H1 (cell line): ENCODE measurements around the gene SPATA13. TPM values are rescaled to one million over a fixed set of nuclear protein-coding genes. Genes with fewer than 3 reads are reported as not detected.

Experiments used
- CTCF ChIA-PET: fragments of 300-600 bp; sonication (Branson Sonifier 250); formaldehyde crosslinking; loops from one replicate; lab custom pipeline; 2021; ENCODE audit not compliant: partially characterized antibody; lab: Charles Lee
- POLR2A ChIA-PET: fragments of 300-600 bp; sonication (Branson Sonifier 250); formaldehyde crosslinking; loops from one replicate; lab custom pipeline; 2021; ENCODE audit warnings: inconsistent platforms; ENCODE audit not compliant: partially characterized antibody; lab: Charles Lee
- DNase-seq, 2 experiments: peaks; one replicate each; pipeline versions ENCODE4 v3.0.0 to v3.0.0-alpha.2; 2010 to 2022; ENCODE audit warnings: low spot score in 2 of 2, low read depth in 1 of 2, mixed read lengths in 1 of 2
- FAIRE-seq: peaks from 2 replicates; lab custom pipeline; 2011; peaks lifted over from hg19 to GRCh38; lab: Jason Lieb, UNC
- H2AFZ ChIP-seq: 2 replicates; pipeline ENCODE4 v1.8.1; 2012; ENCODE audit warnings: low read length, inconsistent platforms
- H2AK5ac ChIP-seq: 2 replicates; pipeline ENCODE4 v1.6.1; 2013; ENCODE audit warnings: low read depth, low read length
- H2BK120ac ChIP-seq: replicated peaks from 2 replicates; pipeline ENCODE3; 2013; ENCODE audit warnings: low read depth, low read length, inconsistent platforms
- H2BK12ac ChIP-seq: 2 replicates; pipeline ENCODE4 v1.6.1; 2013; ENCODE audit warnings: low read depth, low read length
- H2BK15ac ChIP-seq: 2 replicates; pipeline ENCODE4 v1.6.1; 2013; ENCODE audit warnings: low read length
- H2BK20ac ChIP-seq: 2 replicates; pipeline ENCODE4 v1.6.1; 2013; ENCODE audit warnings: low read length
- H2BK5ac ChIP-seq: 2 replicates; pipeline ENCODE4 v1.6.1; 2013; ENCODE audit warnings: low read depth, low read length
- H3K14ac ChIP-seq: 2 replicates; pipeline ENCODE4 v1.6.1; 2013; ENCODE audit warnings: inconsistent platforms; ENCODE audit not compliant: insufficient read length
- H3K18ac ChIP-seq: 2 replicates; pipeline ENCODE4 v1.6.1; 2013; ENCODE audit warnings: low read length; ENCODE audit errors: extremely low read depth
- H3K23ac ChIP-seq: 2 replicates; pipeline ENCODE4 v1.6.1; 2013; ENCODE audit warnings: inconsistent platforms; ENCODE audit not compliant: insufficient read length
- H3K23me2 ChIP-seq: 2 replicates; pipeline ENCODE4 v1.6.1; 2013; ENCODE audit warnings: low read depth, low read length
- H3K27ac ChIP-seq: 2 replicates; pipeline ENCODE4 v1.6.1; 2011; ENCODE audit warnings: low read depth, low read length, inconsistent platforms
- H3K27me3 ChIP-seq, 4 experiments: replicated peaks in 1 of 4; 1 replicate in 1 of 4; 2 replicates in 3 of 4; pipeline versions ENCODE4 v1.6.1 to v1.8.1; 2011 to 2013; ENCODE audit warnings: low read length in 3 of 4, mild to moderate bottlenecking in 3 of 4, inconsistent platforms in 2 of 4, mixed read lengths in 2 of 4, moderate library complexity in 1 of 4; ENCODE audit not compliant: control insufficient read depth in 3 of 4, insufficient read depth in 3 of 4; ENCODE audit errors: extremely low read depth in 1 of 4
- H3K36me3 ChIP-seq, 4 experiments: 2 replicates each; pipeline versions ENCODE4 v1.6.1 to v1.8.1; 2011 to 2013; ENCODE audit warnings: mild to moderate bottlenecking in 4 of 4, low read length in 3 of 4, moderate library complexity in 2 of 4, control low read depth in 1 of 4, inconsistent platforms in 1 of 4; ENCODE audit not compliant: insufficient read depth in 4 of 4, control insufficient read depth in 2 of 4
- H3K4ac ChIP-seq: replicated peaks from 2 replicates; pipeline ENCODE3; 2013; ENCODE audit warnings: low read length, low read depth, mixed read lengths, inconsistent platforms; ENCODE audit not compliant: insufficient read length
- H3K4me1 ChIP-seq, 4 experiments: replicated peaks in 1 of 4; 1 replicate in 1 of 4; 2 replicates in 3 of 4; pipeline versions ENCODE4 v1.6.1 to v1.8.1; 2011 to 2013; ENCODE audit warnings: low read length in 3 of 4, inconsistent platforms in 2 of 4, mixed read lengths in 1 of 4; ENCODE audit not compliant: insufficient read depth in 4 of 4, control insufficient read depth in 3 of 4
- H3K4me2 ChIP-seq, 2 experiments: 2 replicates each; pipeline versions ENCODE4 v1.6.1 to v1.8.1; 2011 to 2013; ENCODE audit warnings: low read depth in 2 of 2, low read length in 2 of 2, control low read depth in 1 of 2, inconsistent platforms in 1 of 2, mild to moderate bottlenecking in 1 of 2; ENCODE audit not compliant: insufficient read depth in 1 of 2
- H3K4me3 ChIP-seq, 4 experiments: fragments of 200-600, 300-600 bp in 1 of 4; sonication (generic), shearing (Covaris generic), sonication (Bioruptor Twin) in 1 of 4; 2 replicates each; pipeline versions ENCODE4 v1.5.1 to v1.8.1; 2011 to 2016; ENCODE audit warnings: low read length in 4 of 4, low read depth in 3 of 4, control low read depth in 2 of 4, inconsistent platforms in 2 of 4, mild to moderate bottlenecking in 2 of 4, mixed read lengths in 1 of 4, moderate library complexity in 1 of 4; ENCODE audit not compliant: insufficient read depth in 2 of 4; ENCODE audit errors: extremely low read depth in 1 of 4
- H3K56ac ChIP-seq: replicated peaks from 2 replicates; pipeline ENCODE3; 2013; ENCODE audit warnings: low read depth, mild to moderate bottlenecking, mixed read lengths, low read length, inconsistent platforms; ENCODE audit not compliant: insufficient read length
- H3K79me1 ChIP-seq: 2 replicates; pipeline ENCODE4 v1.6.1; 2013; ENCODE audit warnings: low read depth, low read length, control low read depth
- H3K79me2 ChIP-seq, 2 experiments: 2 replicates each; pipeline versions ENCODE4 v1.6.1 to v1.8.1; 2012 to 2013; ENCODE audit warnings: low read length in 2 of 2, mild to moderate bottlenecking in 2 of 2, inconsistent platforms in 1 of 2; ENCODE audit not compliant: insufficient read depth in 2 of 2, control insufficient read depth in 1 of 2
- H3K9ac ChIP-seq, 4 experiments: replicated peaks in 1 of 4; 1 replicate in 1 of 4; 2 replicates in 3 of 4; pipeline versions ENCODE4 v1.6.1 to v1.8.1; 2011 to 2013; ENCODE audit warnings: low read depth in 3 of 4, low read length in 3 of 4, control low read depth in 2 of 4, mild to moderate bottlenecking in 2 of 4, moderate library complexity in 2 of 4, inconsistent platforms in 1 of 4; ENCODE audit errors: extremely low read depth in 1 of 4
- H3K9me3 ChIP-seq, 2 experiments: 2 replicates each; pipeline versions ENCODE4 v1.6.1 to v1.8.1; 2012 to 2013; ENCODE audit warnings: mild to moderate bottlenecking in 2 of 2, moderate library complexity in 2 of 2, control low read depth in 1 of 2, inconsistent platforms in 1 of 2, low read depth in 1 of 2, low read length in 1 of 2, mixed read lengths in 1 of 2; ENCODE audit not compliant: insufficient read depth in 2 of 2
- H4K20me1 ChIP-seq, 2 experiments: replicated peaks in 1 of 2; 2 replicates each; pipeline versions ENCODE3 to v1.8.1; 2011 to 2013; ENCODE audit warnings: inconsistent platforms in 2 of 2, low read length in 2 of 2, mild to moderate bottlenecking in 1 of 2; ENCODE audit not compliant: insufficient read depth in 2 of 2, control insufficient read depth in 1 of 2
- H4K5ac ChIP-seq: 2 replicates; pipeline ENCODE4 v1.6.1; 2013; ENCODE audit warnings: low read length, low read depth, mixed read lengths, inconsistent platforms; ENCODE audit not compliant: insufficient read length
- H4K8ac ChIP-seq: 2 replicates; pipeline ENCODE4 v1.8.0; 2013; ENCODE audit warnings: mild to moderate bottlenecking, moderate library complexity, low read length, inconsistent platforms; ENCODE audit not compliant: insufficient read depth; ENCODE audit errors: extremely low read depth
- H4K91ac ChIP-seq: replicated peaks from 2 replicates; pipeline ENCODE3; 2013; ENCODE audit warnings: low read length, mixed read lengths, inconsistent platforms; ENCODE audit not compliant: insufficient read length
- BCL11A ChIP-seq, 2 experiments: IDR thresholded peaks; one replicate each; pipeline ENCODE4 v1.6.1; 2011; ENCODE audit warnings: low read depth in 2 of 2, low read length in 2 of 2, mild to moderate bottlenecking in 2 of 2
- JUN ChIP-seq: IDR thresholded peaks from 2 replicates; pipeline ENCODE4 v1.6.1; 2011; ENCODE audit warnings: low read depth, mild to moderate bottlenecking, improper control_type of control experiment, low read length
- SP4 ChIP-seq: IDR thresholded peaks from 2 replicates; pipeline ENCODE4 v1.6.1; 2012; ENCODE audit warnings: low read length, inconsistent platforms
- WGBS, 2 experiments: shearing (Covaris generic) in 1 of 2; methylation state at CpG; one replicate each; pipeline versions ENCODE4 v1.1.6 to v1.1.7; 2013 to 2015; ENCODE audit warnings: low lambda C conversion rate in 2 of 2, mixed read lengths in 2 of 2, inconsistent platforms in 1 of 2, low coverage in 1 of 2, missing lambda C conversion rate in 1 of 2; ENCODE audit not compliant: insufficient replicate concordance in 2 of 2, insufficient coverage in 1 of 2, insufficient read length in 1 of 2; ENCODE audit errors: extremely low coverage in 1 of 2, missing lambda C conversion rate in 1 of 2; 5-methylcytosine and 5-hydroxymethylcytosine counted together
- polyA plus RNA-seq, 7 experiments: library from polyadenylated mRNA; depleted of rRNA in 3 of 7; stranded (reverse) in 5 of 7; unstranded in 2 of 7; fragments of >200 nt in 5 of 7; fragments of 200-250 nt in 2 of 7; gene quantifications; 1 replicate in 5 of 7; 2 replicates in 1 of 7; 4 replicates in 1 of 7; pipeline versions ENCODE4 v1.2.1 to v1.2.3, GENCODE V29; 2011 to 2013; ENCODE audit warnings: missing spikeins in 2 of 7, mixed read lengths in 2 of 7
- total RNA-seq: library from RNA; stranded (reverse); fragmentation: NEBNext Ultra II Directional; extraction: Animal tissue kit (Norgen Biotek cat#: 25700); gene quantifications from 2 replicates; pipeline ENCODE4 v1.2.1, GENCODE V29; 2021

SPATA13 gene
- total and polyA plus RNA-seq, 2 of the 8 experiments (the other 6 are each of a cell fraction or from before 2014, with no cell fraction given) = 12.6 to 30.9 TPM

DNA sequence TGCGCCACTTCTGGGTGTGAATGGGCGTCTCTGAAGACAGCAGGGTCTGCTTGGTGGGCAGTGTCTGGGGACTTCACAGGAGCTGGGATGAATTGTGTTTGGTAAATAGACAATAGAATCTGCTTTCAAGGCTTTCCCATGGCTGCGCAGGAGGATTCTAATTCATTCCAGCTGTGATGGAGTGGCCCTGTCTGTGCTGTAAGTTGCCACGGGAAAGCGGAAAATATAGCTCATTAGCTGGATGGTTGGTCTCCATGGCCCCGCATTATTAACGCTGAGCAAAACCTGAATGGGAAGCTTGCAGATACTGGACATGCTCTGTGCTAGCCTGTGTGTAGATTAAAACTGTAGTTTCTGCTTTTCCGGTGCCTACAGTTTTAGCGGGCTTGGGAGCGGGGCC is 133.2 kb downstream of the SPATA13 start:
- FAIRE-seq = no peak
- peaks cover 5 to 16% (median 10%) of the 10 kb centered on the region in 4 experiments; a peak in 5 of 8 replicates for H3K36me3 ChIP-seq
- H3K4me2 ChIP-seq = no peak overlapping the region

More for the DNA sequence above, 133.2 kb downstream of the SPATA13 start:
- Histone ChIP-seq H3K9me3 (no peaks in the 10 kb centered on the region), H3K14ac (no peak overlapping the region), H4K5ac (no peak overlapping the region), H3K56ac (no peak overlapping the region), H2AK5ac (no peak overlapping the region), H2BK120ac (no peak overlapping the region), H2BK12ac (no peak overlapping the region), H3K27ac (no peak overlapping the region), H2BK15ac (no peak overlapping the region), H2BK5ac (no peak overlapping the region), H4K8ac (no peak overlapping the region), H2BK20ac (no peak overlapping the region), H3K4me1 (no peaks in the 10 kb centered on the region), H3K23ac (no peak overlapping the region), H3K23me2 (no peaks in the 10 kb centered on the region), H3K4me3 (no peak overlapping the region), H4K91ac (no peak overlapping the region), H4K20me1 (peaks cover 1 to 2% of the 10 kb centered on the region in 2 experiments), H3K9ac (no peak overlapping the region), H3K4ac (no peak overlapping the region), H2AFZ (no peak overlapping the region), H3K27me3 (no peaks in the 10 kb centered on the region), H3K79me2 (no peaks in the 10 kb centered on the region), H3K18ac (no peak overlapping the region), H3K79me1 (peaks cover 2% of the 10 kb centered on the region; the same call in 1 of the 2 replicates)
- no peak for DNase-seq
- ChIA-PET CTCF (interaction anchor here (0.8 to 0.9 kb wide), 2 partner anchors 201 to 236 kb away, joined by 3 read pairs; no protein-coding TSS in a partner anchor), POLR2A (no interaction called here)
- no peak for TF ChIP-seq BCL11A (IDR thresholded peaks at IDR 0.05; ENCODE audit: low read depth in 2 of 2, low read length in 2 of 2)
- no peak for TF ChIP-seq JUN
- TF ChIP-seq SP4 = no peak
- WGBS, 2 experiments = 96% methylated on average over 10 of the region's 10 CpGs; no CpG with 5 or more reads in 1 of the 2 experiments
